ENCODE measurements around the gene SUFU. TPM values are rescaled to one million over a fixed set of nuclear protein-coding genes. Genes with fewer than 3 reads are reported as not detected.

The SUFU gene
- total RNA-seq, 4 donors from 2014 or later: 5.5 to 13.3 (median 8.2) TPM

DNA sequence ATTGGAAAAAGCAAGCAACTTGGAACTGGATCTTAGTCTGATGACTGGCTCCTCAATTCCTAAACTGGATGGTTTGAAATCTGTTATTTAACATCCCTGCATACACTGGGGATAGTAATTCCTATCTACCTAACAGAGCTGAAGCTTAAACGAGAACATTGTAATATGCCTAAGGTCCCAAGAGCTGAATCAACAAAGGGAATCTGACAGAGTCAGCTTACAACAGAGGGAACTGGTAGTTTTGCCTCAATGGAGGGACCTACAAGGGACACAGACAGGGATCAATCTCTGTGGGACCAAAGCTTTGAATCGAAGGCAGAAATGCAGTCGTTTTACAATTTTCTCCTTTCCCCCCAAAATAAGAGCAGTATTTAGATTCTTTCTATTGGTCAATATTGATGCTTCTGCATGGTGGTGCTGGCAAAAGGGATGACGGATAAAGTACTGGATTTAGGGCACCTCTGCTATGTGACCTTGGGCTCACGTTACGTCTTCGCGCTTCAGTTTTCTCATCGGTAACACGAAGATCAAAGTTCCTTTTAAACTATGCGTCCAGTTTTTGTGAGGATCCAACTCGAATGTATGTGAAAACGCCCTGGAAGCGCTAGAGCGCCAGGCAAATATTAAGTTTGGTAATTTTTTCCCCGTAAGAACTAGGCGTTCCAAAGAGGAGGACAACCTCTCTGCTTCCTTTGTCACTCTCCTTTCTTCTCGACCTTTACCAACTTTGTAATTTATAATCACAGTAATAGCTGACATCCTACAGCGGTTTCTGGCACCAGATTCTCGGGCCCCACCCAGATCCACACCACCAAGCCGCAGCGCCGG lies 2.4 kb upstream of the SUFU start:
- TF ChIP-seq, protein P1, sequence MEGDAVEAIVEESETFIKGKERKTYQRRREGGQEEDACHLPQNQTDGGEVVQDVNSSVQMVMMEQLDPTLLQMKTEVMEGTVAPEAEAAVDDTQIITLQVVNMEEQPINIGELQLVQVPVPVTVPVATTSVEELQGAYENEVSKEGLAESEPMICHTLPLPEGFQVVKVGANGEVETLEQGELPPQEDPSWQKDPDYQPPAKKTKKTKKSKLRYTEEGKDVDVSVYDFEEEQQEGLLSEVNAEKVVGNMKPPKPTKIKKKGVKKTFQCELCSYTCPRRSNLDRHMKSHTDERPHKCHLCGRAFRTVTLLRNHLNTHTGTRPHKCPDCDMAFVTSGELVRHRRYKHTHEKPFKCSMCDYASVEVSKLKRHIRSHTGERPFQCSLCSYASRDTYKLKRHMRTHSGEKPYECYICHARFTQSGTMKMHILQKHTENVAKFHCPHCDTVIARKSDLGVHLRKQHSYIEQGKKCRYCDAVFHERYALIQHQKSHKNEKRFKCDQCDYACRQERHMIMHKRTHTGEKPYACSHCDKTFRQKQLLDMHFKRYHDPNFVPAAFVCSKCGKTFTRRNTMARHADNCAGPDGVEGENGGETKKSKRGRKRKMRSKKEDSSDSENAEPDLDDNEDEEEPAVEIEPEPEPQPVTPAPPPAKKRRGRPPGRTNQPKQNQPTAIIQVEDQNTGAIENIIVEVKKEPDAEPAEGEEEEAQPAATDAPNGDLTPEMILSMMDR (IDR thresholded peaks at IDR 0.05; ENCODE audit: low read depth): no peak

DNA sequence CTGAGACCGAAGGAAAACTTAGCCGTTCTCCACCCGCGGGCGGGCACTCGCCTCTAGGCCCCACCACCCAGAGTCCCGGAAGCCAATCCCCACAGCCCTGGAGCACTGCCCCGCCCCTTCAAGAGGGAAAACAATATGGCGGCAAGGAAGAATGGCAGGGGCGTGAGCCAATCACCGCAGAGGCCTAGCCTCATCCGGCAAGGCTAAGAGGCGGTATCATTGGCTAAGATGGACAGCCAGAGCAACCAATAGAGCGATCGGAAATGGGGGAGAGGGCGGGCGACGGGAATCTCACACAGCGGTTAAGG lies 1.8 kb upstream of the SUFU start:
- TF ChIP-seq, protein P1 (IDR thresholded peaks at IDR 0.05; ENCODE audit: low read depth): no peak

DNA sequence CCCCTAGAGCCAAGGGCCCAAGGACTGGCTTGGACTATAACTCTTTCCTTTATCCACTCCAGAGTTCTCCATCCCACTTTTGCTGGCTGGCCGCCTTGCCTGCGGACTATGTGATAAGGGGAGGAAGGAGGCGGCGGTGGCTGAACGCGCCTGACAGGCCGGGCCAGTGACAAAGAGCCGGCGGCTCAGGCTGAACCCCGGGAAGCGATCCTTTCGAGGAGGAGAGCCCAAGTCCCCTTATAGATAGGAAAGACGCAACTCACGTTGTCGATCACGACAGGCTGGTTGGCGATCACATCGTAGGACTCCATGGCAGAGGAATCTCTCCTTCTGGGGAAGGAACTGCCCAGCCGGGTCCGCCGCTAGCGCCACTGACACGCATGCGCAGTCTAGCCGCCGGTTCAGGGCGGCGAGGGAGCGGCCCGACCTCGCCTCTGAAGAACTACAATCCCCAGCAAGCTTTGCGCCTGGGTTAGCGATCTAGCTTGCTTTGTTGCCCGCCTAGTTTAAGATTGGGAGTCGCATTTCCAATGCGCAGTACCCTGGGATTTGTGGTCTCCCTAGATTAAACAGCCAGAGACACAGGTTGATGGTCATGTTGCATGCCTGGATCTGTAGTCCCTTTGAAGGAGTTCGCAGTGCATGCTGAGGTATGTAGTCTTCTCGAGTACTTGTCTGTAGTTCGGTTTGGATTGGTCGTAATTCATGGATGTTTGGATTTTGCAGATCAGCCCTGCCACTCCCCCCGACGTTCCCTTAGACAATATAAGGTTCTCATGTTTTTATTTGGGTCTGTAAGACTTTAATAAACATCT lies 1.2 kb upstream of the SUFU start, which contains the start of gene ACTR1A:
Gene ACTR1A (minus strand): TSS at position 376 of the 815 bp plus-strand sequence. CDS start 65 bp downstream, at position 311.
- TF ChIP-seq, protein P1 (IDR thresholded peaks at IDR 0.05; ENCODE audit: low read depth): no peak

DNA sequence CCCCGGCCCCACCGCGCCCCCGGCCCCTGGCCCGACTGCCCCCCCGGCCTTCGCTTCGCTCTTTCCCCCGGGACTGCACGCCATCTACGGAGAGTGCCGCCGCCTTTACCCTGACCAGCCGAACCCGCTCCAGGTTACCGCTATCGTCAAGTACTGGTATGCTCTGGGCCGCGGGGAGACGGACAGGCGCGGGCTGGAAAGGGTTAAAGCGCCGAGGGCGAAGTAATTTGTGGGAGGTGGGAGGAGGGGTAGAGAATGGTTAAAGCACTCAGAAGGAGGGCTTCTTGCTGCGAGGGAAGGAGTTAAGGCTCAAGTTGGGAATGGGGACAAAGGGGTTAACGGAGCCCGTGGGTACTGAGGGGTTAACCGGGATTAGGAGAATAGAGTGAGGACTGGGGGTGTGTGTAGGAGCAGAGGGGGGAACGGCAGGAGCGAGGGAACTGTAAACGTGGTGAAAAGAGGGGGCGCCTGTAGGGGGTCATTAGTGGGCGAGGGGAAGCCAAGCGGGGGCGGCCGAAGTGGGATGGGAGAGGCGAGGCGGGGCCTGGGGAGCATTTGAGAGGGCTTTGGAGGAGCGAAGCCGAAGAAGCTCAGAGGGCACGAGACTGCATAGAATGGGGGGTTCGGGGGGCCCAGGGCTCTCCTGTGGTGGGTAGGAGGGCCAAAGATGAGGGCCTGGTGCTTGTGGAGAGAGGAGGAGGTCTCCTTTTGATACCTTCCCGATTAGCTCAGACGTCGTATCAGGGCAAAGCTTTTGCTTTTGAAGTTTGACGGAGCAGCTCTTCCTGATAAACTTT lies 605 bp downstream of the SUFU start:
- TF ChIP-seq, protein P1 (IDR thresholded peaks at IDR 0.05; ENCODE audit: low read depth): no peak

DNA sequence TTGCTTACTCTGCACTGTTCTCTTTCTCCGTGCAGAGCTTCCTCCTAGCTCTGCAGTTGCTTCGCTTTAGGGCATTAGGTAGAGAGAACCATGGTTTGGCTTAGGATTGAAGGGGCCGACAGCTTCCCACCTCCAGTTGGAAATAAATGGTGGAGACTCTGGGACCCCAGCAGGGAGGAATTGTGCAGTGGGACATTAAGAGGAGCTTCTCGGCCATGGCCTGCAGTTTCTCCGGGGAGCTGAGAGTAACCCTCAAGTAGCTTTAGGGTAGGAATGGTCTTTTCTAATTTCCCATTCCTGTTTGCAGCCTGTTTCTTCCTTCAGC lies 1.2 kb downstream of the SUFU start:
- TF ChIP-seq, protein P1 (IDR thresholded peaks at IDR 0.05; ENCODE audit: low read depth): no peak

DNA sequence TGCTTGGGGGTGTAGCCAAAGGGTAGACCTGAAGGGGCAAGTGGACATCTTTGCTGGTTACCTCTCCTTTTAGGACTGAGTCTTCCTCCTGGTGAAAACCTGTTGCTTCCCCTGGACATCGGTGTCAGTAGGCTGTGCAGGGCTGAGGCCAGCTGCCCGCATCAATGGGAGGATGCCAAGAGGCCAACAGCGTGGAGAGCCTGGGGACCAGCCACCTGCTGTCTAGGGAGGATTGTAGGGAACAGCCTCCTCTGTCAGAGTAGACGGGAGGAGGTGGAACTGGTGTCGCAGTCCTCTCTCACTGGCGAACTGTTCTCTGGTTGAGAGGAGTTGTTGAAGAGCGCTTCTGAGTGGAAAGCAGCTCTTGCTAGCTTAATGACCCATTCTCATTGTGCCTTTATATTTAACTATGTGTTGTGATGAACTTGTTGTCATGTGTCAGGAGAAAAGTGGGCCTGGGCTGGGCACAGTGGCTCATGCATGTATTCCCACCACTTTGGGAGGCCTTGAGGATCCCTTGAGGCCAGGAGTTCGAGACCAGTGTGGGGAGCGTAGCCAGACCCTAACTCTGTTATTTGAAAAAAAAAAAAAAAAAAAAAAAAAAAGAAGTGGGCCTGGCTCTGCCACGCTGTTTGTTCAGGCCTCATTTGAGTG lies 1.8 kb downstream of the SUFU start:
- TF ChIP-seq, protein P1 (IDR thresholded peaks at IDR 0.05; ENCODE audit: low read depth): no peak

Measured in subcutaneous adipose tissue (tissue), 4 donors.